Kidney (tissue), 14 donors: Measurements from ENCODE around the gene BNC2. TPM values are rescaled to one million over a fixed set of nuclear protein-coding genes. Genes with fewer than 3 reads are reported as not detected.

Source experiments
- DNase-seq, 5 donors: peaks; one replicate each; pipeline ENCODE4 v3.0.0-alpha.2; 2013 to 2020
- FAIRE-seq: peaks from 2 replicates; lab custom pipeline; 2012; peaks lifted over from hg19 to GRCh38; lab: Jason Lieb, UNC
- H3K27ac ChIP-seq, 2 donors: one replicate each; pipeline ENCODE4 v1.7.0; 2013; ENCODE audit warnings: low read depth in 2 of 2, low read length in 2 of 2, inconsistent platforms in 1 of 2
- H3K27me3 ChIP-seq: one replicate; pipeline ENCODE4 v1.7.1; 2013; ENCODE audit warnings: low read length, inconsistent platforms; ENCODE audit not compliant: control insufficient read depth, insufficient read depth
- H3K36me3 ChIP-seq, 3 donors: one replicate each; pipeline versions ENCODE4 v1.7.0 to v1.7.1; 2013; ENCODE audit warnings: low read length in 3 of 3, control low read depth in 1 of 3, inconsistent platforms in 1 of 3; ENCODE audit not compliant: insufficient read depth in 3 of 3, control insufficient read depth in 2 of 3
- H3K4me1 ChIP-seq, 3 donors: one replicate each; pipeline versions ENCODE4 v1.7.0 to v1.7.1; 2013; ENCODE audit warnings: low read length in 3 of 3, inconsistent platforms in 1 of 3, low read depth in 1 of 3; ENCODE audit not compliant: control insufficient read depth in 2 of 3, insufficient read depth in 2 of 3
- H3K4me3 ChIP-seq, 3 donors: one replicate each; pipeline versions ENCODE4 v1.7.0 to v1.8.1; 2013; ENCODE audit warnings: low read length in 3 of 3, control low read depth in 1 of 3, inconsistent platforms in 1 of 3
- H3K9ac ChIP-seq, 3 donors: one replicate each; pipeline versions ENCODE4 v1.7.0 to v1.7.1; 2013; ENCODE audit warnings: low read length in 3 of 3, control low read depth in 1 of 3, inconsistent platforms in 1 of 3
- H3K9me3 ChIP-seq, 3 donors: one replicate each; pipeline versions ENCODE4 v1.7.0 to v1.7.1; 2013; ENCODE audit warnings: low read length in 3 of 3, control low read depth in 1 of 3, inconsistent platforms in 1 of 3; ENCODE audit not compliant: control insufficient read depth in 2 of 3, insufficient read depth in 1 of 3
- intact Hi-C: fragments of 100-400 bp; cut with DNase I; formaldehyde crosslinking; loops from one replicate; pipeline ENCODE4 v1.11.1; 2022
- polyA plus RNA-seq: library from polyadenylated mRNA; stranded (reverse); fragments of 350-450 nt; fragmentation: Illumina TruSeq; extraction: RNeasy Lipid Tissue Mini Kit (QIAGEN cat#74804); gene quantifications from one replicate; pipeline ENCODE4 v1.2.3, GENCODE V29; 2014; ENCODE audit warnings: low read depth, low replicate concordance; ENCODE audit not compliant: insufficient read depth
- total RNA-seq: library from RNA; stranded (reverse); fragmentation: NEBNext Ultra II Directional; extraction: Animal tissue kit (Norgen Biotek cat#: 25700); gene quantifications from one replicate; pipeline ENCODE4 v1.2.1, GENCODE V29; 2021
- TF ChIP-seq, protein P1 (sequence below): IDR thresholded peaks from 3 replicates; pipeline ENCODE4 v1.5.1; 2012; ENCODE audit warnings: mild to moderate bottlenecking, moderate library complexity, borderline replicate concordance; ENCODE audit not compliant: insufficient read depth; ENCODE audit errors: extremely low read depth
- donor health status: control.
- donor health status: control.
- donor health status: control.
- donor health status: control.
- donor health status: control.
- donor health status: DM: yes; HTN: yes; CAD: no.
- donor health status: Normal renal cell carcinoma (clear cell type).

The BNC2 gene
- total and polyA plus RNA-seq, 2 donors from 2014 or later: 5.4 to 37.9 TPM

DNA sequence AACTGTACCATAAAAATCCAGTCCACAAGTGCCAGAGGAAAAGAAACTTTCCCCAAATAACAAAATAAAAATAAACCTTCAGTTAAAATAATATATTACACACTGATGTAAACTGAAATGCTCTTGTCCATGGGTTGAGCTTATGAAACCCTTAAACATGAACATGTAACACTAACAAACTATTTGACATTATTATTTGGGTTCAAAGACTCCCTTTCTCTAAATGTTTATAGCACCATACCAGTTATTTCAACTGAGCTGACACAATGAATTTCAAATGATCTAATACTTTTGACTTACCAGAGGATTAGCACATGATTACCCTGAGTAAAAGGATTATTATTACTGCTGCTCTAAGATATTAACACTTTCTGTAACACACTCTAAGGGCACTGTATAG lies 251.1 kb downstream of the BNC2 start:
- H3K36me3 ChIP-seq: no peaks in the 10 kb centered on the region
- DNase-seq: peak in 2 of 5 donors; percentile 17 to 47
- no peak overlapping the region for H3K9ac ChIP-seq
- no peak for FAIRE-seq
- no peaks in the 10 kb centered on the region for H3K27me3 ChIP-seq
- H3K4me1 ChIP-seq: peaks cover 3 to 21% (median 4%) of the 10 kb centered on the region in 3 donors
- intact Hi-C loops: no loop called here
- no peak overlapping the region for H3K4me3 ChIP-seq
- peak overlapping the region in 1 of 2 donors; percentile 19 for H3K27ac ChIP-seq
- TF ChIP-seq, protein P1, sequence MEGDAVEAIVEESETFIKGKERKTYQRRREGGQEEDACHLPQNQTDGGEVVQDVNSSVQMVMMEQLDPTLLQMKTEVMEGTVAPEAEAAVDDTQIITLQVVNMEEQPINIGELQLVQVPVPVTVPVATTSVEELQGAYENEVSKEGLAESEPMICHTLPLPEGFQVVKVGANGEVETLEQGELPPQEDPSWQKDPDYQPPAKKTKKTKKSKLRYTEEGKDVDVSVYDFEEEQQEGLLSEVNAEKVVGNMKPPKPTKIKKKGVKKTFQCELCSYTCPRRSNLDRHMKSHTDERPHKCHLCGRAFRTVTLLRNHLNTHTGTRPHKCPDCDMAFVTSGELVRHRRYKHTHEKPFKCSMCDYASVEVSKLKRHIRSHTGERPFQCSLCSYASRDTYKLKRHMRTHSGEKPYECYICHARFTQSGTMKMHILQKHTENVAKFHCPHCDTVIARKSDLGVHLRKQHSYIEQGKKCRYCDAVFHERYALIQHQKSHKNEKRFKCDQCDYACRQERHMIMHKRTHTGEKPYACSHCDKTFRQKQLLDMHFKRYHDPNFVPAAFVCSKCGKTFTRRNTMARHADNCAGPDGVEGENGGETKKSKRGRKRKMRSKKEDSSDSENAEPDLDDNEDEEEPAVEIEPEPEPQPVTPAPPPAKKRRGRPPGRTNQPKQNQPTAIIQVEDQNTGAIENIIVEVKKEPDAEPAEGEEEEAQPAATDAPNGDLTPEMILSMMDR: no peak
- H3K9me3 ChIP-seq: no peaks in the 10 kb centered on the region

DNA sequence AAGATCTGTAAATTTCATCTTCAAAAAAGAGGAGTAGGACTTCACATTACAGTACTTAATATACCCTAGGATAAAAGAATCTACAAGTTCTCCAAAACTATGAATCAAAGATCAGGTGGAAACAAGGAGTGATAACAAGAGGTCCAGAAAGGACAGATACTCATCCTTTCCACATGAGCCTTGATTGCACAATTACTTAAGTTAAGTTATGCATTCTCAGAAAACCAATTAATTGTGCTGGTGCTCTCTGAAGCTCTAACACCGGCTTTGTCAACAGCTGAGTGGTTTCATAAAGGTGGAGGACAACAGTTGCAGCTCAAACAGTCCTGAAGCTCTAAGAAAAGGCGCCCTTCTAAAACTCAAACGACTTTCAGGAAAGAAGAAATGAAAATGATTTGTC lies 251.9 kb downstream of the BNC2 start:
- Histone ChIP-seq H3K9ac (no peak overlapping the region), H3K9me3 (no peaks in the 10 kb centered on the region), H3K27me3 (no peaks in the 10 kb centered on the region), H3K4me1 (peaks cover 0 to 19% (median 4%) of the 10 kb centered on the region in 3 donors), H3K36me3 (no peaks in the 10 kb centered on the region), H3K27ac (peak overlapping the region in 1 of 2 donors; percentile 19), H3K4me3 (no peak overlapping the region)
- DNase-seq (peak in 1 of 5 donors; percentile 22), FAIRE-seq (no peak)
- intact Hi-C loops: no loop called here
- TF ChIP-seq, protein P1: no peak

DNA sequence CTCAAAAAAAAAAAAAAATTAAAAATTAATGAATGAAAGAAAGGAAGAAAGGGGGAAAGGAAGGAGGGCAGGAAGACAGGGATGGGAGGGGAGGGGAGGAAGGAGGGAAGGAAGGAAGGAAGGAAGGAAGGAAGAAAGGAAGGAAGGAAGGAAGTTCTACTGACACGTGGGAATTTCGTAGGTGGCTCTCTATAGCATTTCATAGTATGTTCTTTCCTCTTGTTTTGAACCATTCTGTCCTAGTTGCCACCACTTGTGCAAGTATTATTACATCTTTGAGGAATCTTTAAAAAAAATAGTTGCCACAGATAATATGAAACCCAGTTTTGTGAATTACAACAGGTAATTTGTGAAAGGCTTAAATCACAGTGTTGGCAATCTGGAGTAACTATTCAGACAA lies 253.8 kb downstream of the BNC2 start:
- TF ChIP-seq, protein P1: no peak
- no peak overlapping the region for H3K4me3 ChIP-seq
- no peak overlapping the region for H3K9ac ChIP-seq
- no peak overlapping the region for H3K27ac ChIP-seq
- H3K9me3 ChIP-seq: no peaks in the 10 kb centered on the region
- H3K36me3 ChIP-seq: no peaks in the 10 kb centered on the region
- intact Hi-C loops: no loop called here
- DNase-seq (no peak), FAIRE-seq (no peak)
- peaks cover 0 to 18% (median 4%) of the 10 kb centered on the region in 3 donors for H3K4me1 ChIP-seq
- no peaks in the 10 kb centered on the region for H3K27me3 ChIP-seq

DNA sequence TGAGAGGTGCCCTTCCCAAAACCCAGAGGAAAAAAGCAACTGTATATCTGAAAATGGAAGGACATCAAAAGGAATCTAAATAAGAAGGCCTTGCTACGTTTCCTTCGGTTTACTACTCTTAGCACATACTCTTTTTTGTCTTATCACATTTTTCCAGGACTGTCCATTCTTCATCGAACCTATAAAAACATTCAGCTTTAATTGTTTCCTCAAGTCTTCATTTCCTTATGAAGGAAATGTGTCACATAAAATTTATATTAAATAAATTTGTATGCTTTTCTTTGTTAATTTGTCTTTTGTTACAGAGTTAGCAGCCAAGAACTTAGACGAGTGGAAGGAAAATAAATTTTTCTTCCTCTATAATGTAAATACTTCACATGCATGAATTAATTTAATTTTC lies 255.0 kb downstream of the BNC2 start:
- TF ChIP-seq, protein P1: no peak
- FAIRE-seq (no peak), DNase-seq (no peak)
- Histone ChIP-seq H3K4me3 (no peak overlapping the region), H3K36me3 (no peaks in the 10 kb centered on the region), H3K4me1 (peaks cover 0 to 7% (median 0%) of the 10 kb centered on the region in 3 donors), H3K27me3 (no peaks in the 10 kb centered on the region), H3K9me3 (no peaks in the 10 kb centered on the region), H3K27ac (no peak overlapping the region), H3K9ac (no peak overlapping the region)
- intact Hi-C loops: no loop called here
